Measurements from ENCODE around the gene DIS3L2. TPM values are rescaled to one million over a fixed set of nuclear protein-coding genes. Genes with fewer than 3 reads are reported as not detected.

The DIS3L2 gene
- total and polyA plus RNA-seq, 2 experiments from 2014 or later = 15.2 to 25.3 TPM

DNA sequence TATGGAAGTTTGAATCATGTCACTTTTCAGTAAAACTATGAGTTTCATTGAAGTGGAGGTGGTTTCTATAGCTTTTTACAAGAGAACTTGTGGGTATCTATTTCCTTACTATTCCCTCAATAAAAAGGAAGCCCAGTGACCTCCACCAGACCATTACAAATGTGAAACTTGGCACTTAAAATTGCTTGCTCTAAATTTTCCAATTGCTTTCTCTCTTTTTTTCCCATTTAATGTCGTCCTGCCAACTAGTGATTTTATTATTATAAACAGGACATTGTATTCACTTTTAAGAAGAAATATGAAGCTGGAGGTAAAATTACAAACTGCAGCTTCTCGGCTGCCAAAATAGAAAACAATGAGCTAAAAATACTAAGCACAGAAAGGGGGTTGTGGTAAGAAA, 208.9 kb downstream of the DIS3L2 start (continued):
- TF ChIP-seq, protein P1, sequence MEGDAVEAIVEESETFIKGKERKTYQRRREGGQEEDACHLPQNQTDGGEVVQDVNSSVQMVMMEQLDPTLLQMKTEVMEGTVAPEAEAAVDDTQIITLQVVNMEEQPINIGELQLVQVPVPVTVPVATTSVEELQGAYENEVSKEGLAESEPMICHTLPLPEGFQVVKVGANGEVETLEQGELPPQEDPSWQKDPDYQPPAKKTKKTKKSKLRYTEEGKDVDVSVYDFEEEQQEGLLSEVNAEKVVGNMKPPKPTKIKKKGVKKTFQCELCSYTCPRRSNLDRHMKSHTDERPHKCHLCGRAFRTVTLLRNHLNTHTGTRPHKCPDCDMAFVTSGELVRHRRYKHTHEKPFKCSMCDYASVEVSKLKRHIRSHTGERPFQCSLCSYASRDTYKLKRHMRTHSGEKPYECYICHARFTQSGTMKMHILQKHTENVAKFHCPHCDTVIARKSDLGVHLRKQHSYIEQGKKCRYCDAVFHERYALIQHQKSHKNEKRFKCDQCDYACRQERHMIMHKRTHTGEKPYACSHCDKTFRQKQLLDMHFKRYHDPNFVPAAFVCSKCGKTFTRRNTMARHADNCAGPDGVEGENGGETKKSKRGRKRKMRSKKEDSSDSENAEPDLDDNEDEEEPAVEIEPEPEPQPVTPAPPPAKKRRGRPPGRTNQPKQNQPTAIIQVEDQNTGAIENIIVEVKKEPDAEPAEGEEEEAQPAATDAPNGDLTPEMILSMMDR (conservative IDR thresholded peaks at IDR 0.05; ENCODE audit: low read depth in 2 of 2) = no peak
- TF ChIP-seq, protein P2, sequence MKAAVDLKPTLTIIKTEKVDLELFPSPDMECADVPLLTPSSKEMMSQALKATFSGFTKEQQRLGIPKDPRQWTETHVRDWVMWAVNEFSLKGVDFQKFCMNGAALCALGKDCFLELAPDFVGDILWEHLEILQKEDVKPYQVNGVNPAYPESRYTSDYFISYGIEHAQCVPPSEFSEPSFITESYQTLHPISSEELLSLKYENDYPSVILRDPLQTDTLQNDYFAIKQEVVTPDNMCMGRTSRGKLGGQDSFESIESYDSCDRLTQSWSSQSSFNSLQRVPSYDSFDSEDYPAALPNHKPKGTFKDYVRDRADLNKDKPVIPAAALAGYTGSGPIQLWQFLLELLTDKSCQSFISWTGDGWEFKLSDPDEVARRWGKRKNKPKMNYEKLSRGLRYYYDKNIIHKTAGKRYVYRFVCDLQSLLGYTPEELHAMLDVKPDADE (IDR thresholded peaks at IDR 0.05) = no peak
- TF ChIP-seq EZH2phosphoT487 (IDR thresholded peaks at IDR 0.05; ENCODE audit: unreplicated experiment) (no peak), POLR2AphosphoS5 (IDR thresholded peaks at IDR 0.05; ENCODE audit: low read depth) (no peak)

DNA sequence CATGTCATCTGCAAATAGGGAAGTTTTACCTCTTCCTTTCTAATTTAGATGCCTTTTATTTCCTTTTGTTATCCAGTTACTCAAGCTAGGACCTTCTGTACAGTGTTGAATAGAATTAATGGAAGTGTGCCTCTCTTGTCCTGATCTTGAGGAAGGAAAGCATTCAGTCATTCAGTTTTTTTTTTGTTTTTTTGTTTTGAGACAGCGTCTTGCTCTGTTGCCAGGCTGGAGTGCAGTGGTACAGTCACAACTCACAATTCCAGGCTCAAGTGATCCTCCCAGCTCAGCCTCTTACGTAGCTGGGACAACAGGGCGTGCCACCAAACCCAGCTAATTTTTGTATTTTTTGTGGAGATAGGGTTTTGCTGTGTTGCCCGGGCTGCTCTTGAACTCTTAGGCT, 213.1 kb downstream of the DIS3L2 start:
- Histone ChIP-seq H3K4me1 (ENCODE audit: insufficient read depth) (peaks cover 7% of the 10 kb centered on the region), H3K27ac (ENCODE audit: low read depth) (peak overlapping the region; percentile 67; the same call in 1 of the 2 replicates), H3F3A (replicated peaks; ENCODE audit: low read depth) (no peaks in the 10 kb centered on the region), H3K4me2 (peak overlapping the region; percentile 39; the same call in 1 of the 2 replicates), H3K27me3 (ENCODE audit: insufficient read depth) (no peaks in the 10 kb centered on the region), H3K4me3 (no peak overlapping the region), H3K36me3 (ENCODE audit: insufficient read depth) (no peaks in the 10 kb centered on the region), H2AFZ (no peak overlapping the region; the same call in 1 of the 2 replicates), H3K79me2 (replicated peaks; ENCODE audit: insufficient read depth) (no peaks in the 10 kb centered on the region; the same call in 1 of the 2 replicates), H4K20me1 (replicated peaks; ENCODE audit: insufficient read depth) (no peaks in the 10 kb centered on the region), H3K9me2 (ENCODE audit: insufficient read depth) (no peaks in the 10 kb centered on the region)
- DNase-seq (ENCODE audit: low spot score) (no peak), ATAC-seq (no peak)
- no peaks in the 10 kb centered on the region for H3K27me3 Mint-ChIP-seq (ENCODE audit: insufficient read depth, low read depth, poor library complexity)
- H3K36me3 Mint-ChIP-seq (ENCODE audit: low read depth) = peaks cover 5% of the 10 kb centered on the region; the same call in 1 of the 3 replicates
- H3K4me1 Mint-ChIP-seq = peaks cover 8% of the 10 kb centered on the region; the same call in 2 of the 3 replicates
- no peaks in the 10 kb centered on the region for H3K9me3 Mint-ChIP-seq
- no peak overlapping the region for H3K4me3 Mint-ChIP-seq
- TF ChIP-seq EZH2phosphoT487 (IDR thresholded peaks at IDR 0.05; ENCODE audit: unreplicated experiment) = no peak
- TF ChIP-seq CREB1 (CRISPR knock-in tag; IDR thresholded peaks at IDR 0.05; ENCODE audit: low read depth) = no peak
- TF ChIP-seq POLR2AphosphoS5 (IDR thresholded peaks at IDR 0.05; ENCODE audit: low read depth) = no peak
- no peak for TF ChIP-seq ZNF114 (CRISPR knock-in tag; IDR thresholded peaks at IDR 0.05)
- TF ChIP-seq, protein P3, sequence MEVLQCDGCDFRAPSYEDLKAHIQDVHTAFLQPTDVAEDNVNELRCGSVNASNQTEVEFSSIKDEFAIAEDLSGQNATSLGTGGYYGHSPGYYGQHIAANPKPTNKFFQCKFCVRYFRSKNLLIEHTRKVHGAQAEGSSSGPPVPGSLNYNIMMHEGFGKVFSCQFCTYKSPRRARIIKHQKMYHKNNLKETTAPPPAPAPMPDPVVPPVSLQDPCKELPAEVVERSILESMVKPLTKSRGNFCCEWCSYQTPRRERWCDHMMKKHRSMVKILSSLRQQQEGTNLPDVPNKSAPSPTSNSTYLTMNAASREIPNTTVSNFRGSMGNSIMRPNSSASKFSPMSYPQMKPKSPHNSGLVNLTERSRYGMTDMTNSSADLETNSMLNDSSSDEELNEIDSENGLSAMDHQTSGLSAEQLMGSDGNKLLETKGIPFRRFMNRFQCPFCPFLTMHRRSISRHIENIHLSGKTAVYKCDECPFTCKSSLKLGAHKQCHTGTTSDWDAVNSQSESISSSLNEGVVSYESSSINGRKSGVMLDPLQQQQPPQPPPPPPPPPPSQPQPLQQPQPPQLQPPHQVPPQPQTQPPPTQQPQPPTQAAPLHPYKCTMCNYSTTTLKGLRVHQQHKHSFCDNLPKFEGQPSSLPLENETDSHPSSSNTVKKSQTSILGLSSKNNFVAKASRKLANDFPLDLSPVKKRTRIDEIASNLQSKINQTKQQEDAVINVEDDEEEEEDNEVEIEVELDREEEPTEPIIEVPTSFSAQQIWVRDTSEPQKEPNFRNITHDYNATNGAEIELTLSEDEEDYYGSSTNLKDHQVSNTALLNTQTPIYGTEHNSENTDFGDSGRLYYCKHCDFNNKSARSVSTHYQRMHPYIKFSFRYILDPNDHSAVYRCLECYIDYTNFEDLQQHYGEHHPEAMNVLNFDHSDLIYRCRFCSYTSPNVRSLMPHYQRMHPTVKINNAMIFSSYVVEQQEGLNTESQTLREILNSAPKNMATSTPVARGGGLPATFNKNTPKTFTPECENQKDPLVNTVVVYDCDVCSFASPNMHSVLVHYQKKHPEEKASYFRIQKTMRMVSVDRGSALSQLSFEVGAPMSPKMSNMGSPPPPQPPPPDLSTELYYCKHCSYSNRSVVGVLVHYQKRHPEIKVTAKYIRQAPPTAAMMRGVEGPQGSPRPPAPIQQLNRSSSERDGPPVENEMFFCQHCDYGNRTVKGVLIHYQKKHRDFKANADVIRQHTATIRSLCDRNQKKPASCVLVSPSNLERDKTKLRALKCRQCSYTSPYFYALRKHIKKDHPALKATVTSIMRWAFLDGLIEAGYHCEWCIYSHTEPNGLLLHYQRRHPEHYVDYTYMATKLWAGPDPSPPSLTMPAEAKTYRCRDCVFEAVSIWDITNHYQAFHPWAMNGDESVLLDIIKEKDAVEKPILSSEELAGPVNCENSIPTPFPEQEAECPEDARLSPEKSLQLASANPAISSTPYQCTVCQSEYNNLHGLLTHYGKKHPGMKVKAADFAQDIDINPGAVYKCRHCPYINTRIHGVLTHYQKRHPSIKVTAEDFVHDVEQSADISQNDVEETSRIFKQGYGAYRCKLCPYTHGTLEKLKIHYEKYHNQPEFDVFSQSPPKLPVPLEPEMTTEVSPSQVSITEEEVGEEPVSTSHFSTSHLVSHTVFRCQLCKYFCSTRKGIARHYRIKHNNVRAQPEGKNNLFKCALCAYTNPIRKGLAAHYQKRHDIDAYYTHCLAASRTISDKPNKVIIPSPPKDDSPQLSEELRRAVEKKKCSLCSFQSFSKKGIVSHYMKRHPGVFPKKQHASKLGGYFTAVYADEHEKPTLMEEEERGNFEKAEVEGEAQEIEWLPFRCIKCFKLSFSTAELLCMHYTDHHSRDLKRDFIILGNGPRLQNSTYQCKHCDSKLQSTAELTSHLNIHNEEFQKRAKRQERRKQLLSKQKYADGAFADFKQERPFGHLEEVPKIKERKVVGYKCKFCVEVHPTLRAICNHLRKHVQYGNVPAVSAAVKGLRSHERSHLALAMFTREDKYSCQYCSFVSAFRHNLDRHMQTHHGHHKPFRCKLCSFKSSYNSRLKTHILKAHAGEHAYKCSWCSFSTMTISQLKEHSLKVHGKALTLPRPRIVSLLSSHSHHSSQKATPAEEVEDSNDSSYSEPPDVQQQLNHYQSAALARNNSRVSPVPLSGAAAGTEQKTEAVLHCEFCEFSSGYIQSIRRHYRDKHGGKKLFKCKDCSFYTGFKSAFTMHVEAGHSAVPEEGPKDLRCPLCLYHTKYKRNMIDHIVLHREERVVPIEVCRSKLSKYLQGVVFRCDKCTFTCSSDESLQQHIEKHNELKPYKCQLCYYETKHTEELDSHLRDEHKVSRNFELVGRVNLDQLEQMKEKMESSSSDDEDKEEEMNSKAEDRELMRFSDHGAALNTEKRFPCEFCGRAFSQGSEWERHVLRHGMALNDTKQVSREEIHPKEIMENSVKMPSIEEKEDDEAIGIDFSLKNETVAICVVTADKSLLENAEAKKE (CRISPR knock-in tag; IDR thresholded peaks at IDR 0.05) = no peak
- TF ChIP-seq, protein P4, sequence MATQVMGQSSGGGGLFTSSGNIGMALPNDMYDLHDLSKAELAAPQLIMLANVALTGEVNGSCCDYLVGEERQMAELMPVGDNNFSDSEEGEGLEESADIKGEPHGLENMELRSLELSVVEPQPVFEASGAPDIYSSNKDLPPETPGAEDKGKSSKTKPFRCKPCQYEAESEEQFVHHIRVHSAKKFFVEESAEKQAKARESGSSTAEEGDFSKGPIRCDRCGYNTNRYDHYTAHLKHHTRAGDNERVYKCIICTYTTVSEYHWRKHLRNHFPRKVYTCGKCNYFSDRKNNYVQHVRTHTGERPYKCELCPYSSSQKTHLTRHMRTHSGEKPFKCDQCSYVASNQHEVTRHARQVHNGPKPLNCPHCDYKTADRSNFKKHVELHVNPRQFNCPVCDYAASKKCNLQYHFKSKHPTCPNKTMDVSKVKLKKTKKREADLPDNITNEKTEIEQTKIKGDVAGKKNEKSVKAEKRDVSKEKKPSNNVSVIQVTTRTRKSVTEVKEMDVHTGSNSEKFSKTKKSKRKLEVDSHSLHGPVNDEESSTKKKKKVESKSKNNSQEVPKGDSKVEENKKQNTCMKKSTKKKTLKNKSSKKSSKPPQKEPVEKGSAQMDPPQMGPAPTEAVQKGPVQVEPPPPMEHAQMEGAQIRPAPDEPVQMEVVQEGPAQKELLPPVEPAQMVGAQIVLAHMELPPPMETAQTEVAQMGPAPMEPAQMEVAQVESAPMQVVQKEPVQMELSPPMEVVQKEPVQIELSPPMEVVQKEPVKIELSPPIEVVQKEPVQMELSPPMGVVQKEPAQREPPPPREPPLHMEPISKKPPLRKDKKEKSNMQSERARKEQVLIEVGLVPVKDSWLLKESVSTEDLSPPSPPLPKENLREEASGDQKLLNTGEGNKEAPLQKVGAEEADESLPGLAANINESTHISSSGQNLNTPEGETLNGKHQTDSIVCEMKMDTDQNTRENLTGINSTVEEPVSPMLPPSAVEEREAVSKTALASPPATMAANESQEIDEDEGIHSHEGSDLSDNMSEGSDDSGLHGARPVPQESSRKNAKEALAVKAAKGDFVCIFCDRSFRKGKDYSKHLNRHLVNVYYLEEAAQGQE (IDR thresholded peaks at IDR 0.05; ENCODE audit: unreplicated experiment) = no peak
- TF ChIP-seq EZH2 (IDR thresholded peaks at IDR 0.05; ENCODE audit: low read depth, unreplicated experiment) = no peak
- no peak for TF ChIP-seq ZNF331 (CRISPR knock-in tag; IDR thresholded peaks at IDR 0.05; ENCODE audit: low read depth)
- TF ChIP-seq NANOG (IDR thresholded peaks at IDR 0.05; ENCODE audit: borderline replicate concordance) = no peak
- H3K27ac Mint-ChIP-seq = peak overlapping the region; percentile 75; the same call in 1 of the 2 replicates
